ENCODE measurements around the gene R3HDM4.

R3HDM4 gene

DNA sequence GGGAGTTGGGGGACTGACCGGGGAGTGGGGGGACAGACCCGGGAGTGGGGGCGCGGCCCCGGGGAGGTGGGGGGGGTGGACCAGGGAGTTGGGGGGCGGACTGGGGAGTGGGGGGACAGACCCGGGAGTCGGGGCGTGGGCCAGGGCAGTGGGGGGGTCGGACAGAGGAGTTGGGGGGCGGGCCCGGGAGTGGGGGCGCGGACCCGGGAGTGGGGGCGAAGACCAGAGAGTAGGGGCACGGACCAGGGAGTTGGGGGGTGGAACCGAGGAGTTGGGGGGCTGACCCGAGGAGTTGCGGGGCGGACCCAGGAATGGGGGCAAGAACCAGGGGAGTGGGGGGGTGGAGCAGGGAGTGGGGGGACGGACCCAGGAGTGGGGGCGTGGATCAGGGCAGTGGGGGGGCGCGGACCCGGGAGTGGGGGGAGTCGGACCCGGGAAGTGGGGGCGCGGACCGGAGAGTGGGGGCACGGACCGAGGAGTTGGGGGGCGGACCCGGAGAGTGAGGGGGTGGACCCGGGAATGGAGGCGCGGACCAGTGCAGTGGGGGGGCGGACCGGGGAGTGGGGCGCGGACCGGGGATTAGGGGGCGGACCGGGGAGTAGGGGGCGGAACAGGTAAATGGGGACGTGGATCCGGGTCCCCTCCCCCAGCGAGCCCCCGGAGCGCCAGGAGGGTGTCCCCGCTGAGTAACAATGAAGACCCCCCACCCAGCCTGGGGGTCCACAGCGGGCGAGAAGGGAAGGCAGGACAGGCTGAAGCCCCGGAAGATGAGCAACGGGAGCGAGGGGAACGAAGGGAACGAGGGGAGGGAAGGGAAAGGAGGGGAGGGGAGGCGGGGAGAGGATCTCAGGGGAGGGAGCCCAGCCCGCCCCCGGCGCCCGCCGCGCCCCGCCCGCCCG lies 589 bp downstream of the R3HDM4 start:
- no peak for DNase-seq (ENCODE audit: low read depth, low spot score)

GRCh38 chr19:911197-912033 lies 1.6 kb downstream of the R3HDM4 start:
- no peak for DNase-seq (ENCODE audit: low read depth, low spot score)

DNA sequence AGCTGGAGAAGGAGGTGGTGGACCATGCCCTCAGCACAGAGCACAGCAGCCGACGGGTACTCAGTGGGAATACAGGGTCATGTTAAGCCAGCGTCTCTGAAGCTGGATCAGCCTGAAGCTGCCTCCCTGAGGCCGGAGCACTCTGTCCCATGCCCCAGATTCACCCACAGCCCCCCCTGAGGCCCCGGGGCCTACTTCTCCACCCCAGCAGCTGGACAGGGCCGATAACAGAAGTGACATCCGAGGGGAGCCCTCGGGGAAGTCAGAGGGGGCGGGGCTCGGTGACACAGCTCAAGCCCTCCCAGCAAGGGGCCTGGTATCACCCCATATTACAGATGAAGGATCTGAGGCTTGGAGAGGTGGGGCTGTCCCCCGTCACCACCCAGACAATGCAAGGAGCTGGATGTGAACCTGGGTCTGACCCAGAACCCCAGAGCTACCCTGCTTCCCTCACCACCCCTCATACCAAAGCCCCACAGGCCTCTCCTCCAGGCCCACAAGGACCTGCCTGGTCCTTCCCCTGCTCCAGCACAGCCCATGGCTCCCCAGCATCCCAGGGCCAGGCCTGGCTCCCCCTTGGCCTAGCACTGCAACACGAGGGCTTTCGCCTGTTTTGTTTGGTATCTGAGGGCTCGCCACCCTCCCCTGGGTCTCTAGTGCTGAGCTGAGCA lies 5.7 kb downstream of the R3HDM4 start:
- DNase-seq (ENCODE audit: low read depth, low spot score): no peak

DNA sequence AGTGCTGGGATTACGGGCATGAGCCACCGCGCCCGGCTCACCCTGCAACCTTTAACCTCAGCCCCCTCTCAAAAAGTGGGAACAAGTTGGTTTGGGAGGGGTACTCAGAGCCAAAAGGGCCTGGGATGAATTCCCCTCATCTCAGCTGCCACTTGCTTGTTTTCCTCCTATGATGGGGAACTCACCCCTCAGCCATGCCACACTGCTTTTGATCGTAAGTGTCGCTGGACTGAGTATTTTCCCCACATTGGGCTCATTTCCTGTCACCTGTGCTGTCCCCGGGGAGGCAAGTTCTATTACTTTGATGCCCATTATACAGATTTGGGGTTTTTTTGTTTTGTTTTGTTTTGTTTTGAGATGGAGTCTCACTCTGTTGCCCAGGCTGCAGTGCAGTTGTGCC lies 6.5 kb downstream of the R3HDM4 start:
- DNase-seq (ENCODE audit: low read depth, low spot score): no peak

DNA sequence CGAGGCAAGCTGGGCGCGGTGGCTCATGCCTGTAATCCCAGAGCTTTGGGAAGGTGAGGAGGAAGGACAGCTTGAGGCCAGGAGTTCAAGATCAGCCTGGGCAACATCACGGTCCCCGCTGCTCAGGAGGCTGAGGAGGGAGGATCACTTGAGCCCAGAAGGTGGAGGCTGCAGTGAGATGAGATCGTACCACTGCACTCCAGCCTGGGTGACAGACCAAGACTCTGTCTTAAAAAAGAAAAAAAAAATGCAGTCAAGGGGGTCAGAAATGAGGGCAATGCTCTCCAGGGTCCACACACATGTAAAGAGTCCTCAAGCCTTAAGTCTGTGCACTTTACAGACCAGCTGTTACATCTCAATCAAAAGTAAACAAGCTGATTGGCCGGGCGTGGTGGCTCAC lies 8.5 kb downstream of the R3HDM4 start:
- no peak for DNase-seq (ENCODE audit: low read depth, low spot score)

GRCh38 chr19:903266-903797 lies 9.7 kb downstream of the R3HDM4 start:
- DNase-seq (ENCODE audit: low read depth, low spot score): peak; percentile 79

DNA sequence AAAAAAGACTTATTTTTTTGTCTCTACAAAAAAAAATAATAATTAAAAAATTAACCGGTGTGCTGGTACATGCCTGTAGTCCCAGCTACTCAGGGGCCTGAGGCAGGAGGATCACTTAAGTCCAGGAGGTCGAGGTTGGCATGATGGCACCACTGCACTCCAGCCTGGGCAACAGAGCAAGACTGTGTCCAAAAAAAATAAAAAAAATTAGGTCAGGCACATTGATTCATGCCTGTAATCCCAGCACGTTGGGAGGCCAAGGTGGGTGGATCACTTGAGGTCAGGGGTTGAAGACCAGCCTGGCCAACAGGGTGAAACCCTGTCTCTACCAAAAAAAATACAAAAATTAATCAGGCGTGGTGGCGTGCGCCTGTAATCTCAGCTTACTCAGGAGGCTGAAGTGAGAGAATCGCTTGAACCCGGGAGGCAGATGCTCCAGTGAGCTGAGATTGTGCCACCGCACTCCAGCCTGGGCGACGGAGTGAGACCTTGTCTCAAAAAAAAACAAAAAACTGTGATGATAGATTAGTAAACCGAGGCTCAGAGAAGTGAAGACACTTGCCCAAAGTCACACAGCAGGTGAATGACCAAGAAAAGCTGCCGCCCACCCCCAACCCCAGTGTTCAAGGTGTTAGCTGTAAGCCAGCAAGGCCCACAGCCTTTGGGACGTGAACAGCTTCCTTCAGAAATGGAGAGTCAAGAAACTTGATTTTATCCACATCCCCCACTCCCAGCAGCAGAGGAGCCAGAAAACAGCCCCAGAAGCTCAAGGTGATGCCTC lies 10.4 kb downstream of the R3HDM4 start:
- no peak for DNase-seq (ENCODE audit: low read depth, low spot score)

DNA sequence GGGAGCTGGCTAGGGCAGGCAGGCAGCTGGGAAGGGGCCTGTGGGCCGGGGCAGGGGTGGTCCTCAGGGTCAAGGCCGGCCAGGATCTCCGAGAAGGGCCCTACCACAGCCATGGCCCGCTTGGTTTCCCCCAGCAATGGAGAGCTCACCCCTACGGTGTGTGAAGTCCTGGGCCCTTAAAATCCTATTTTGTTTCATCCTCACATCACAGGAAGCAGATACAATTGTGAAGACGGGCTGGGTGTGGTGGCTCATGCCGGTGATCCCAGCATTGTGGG lies 11.0 kb downstream of the R3HDM4 start:
- DNase-seq (ENCODE audit: low read depth, low spot score): no peak

DNA sequence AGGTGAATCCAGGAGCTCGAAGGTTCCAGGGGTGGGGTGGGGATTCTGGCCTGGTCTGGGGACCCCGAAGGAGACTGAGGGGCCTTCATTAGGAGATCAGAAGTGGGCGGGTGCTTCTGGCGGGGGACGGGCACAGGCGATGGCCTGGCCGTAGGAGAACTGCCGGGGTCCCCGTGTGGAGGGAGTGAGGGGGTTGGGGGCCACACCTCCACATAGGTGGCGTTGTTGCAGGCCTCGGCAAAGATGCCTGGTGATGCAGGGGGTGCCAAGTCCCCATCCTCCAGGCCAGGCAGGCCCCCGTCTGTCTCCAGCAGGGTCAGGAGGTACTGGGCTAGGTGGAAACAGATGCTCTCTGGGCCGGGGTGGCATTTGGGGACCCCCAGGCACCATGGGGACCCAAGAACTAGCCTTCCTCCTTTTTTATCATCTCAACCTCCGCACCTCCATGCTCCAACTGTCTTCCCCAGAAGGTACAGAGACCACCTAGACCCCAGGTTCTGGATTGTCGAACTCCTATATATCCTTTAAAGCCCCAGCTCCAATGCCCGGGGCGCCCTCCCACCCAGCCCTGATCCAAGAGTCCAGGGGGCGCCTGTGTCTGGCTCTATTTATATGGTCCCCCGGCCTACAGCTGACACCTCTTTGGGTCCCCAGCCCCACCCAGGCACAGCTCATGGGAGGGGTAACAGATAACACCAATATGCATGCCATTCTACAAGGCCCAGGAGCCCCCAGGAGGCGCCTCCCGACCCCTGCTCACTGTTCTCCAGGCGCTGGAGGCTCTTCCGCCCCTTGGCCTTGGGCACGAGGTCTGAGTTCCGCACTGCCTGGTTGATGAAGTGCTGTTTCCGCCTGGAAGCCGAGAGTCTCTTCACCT lies 11.6 kb downstream of the R3HDM4 start:
- DNase-seq (ENCODE audit: low read depth, low spot score): no peak

GRCh38 chr19:900302-901111 lies 12.5 kb downstream of the R3HDM4 start:
- DNase-seq (ENCODE audit: low read depth, low spot score): no peak

- DNase-seq (ENCODE audit: low read depth, low spot score): no peak
Measured at GRCh38 chr19:900043-900301, 13.0 kb downstream of the R3HDM4 start.

DNA sequence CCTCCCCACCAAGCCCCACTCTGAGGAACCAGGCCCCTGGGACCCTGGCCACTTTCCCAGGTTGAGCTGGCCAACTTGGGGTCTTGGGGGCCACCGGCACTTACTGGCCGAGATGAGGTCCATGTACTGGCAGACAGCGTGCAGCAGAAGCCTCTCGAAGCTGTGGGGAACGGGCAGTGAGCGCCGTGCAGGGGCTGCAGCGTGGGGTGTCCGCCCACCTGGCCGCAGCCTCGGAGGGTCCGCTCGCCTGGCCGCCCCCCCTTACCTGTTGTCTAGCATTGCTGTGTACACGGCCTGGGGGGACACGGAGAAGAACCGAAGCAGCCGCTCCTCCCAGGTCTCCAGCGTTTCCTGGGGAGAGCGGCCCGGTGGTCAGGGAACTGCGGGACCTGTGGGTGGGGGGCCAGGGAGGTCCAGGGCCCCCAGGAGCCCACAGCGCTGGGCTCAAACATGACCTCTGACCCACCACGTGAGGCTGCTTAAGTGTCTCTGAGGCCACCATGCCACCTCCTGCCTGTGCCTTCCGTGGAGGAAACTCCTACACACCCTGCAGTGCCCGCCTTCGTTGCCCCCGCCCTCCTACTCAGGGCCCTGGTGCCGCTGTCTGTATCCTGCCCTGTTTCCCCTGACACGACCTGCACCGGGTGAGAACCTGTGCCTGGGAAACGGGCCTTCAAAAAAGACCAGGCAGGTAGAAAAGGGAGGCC lies 13.5 kb downstream of the R3HDM4 start:
- DNase-seq (ENCODE audit: low read depth, low spot score): no peak

- DNase-seq (ENCODE audit: low read depth, low spot score): no peak
Measured at GRCh38 chr19:898663-899062, 14.4 kb downstream of the R3HDM4 start.

GRCh38 chr19:897442-898039 lies 15.5 kb downstream of the R3HDM4 start:
- DNase-seq (ENCODE audit: low read depth, low spot score): no peak

DNA sequence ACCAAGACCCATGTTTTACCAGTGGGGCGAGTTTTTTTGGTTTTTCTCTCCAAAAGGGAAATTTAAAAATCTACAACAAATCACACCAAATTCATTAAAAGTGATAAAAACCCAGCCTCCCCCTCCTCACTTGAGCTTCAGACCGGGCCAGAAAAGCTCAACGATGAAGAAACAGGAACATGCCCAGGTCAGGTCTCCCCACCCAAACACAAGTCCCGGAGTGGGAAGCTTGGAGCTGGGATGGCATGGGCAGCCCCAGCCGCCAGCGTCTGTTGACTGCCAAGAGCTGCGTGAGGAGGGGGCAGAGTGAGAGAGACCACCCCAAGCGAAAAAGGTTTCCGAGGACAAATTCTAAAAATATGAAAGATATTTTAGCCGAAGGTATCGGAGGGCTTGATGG lies 16.0 kb downstream of the R3HDM4 start:
- DNase-seq (ENCODE audit: low read depth, low spot score): no peak

GRCh38 chr19:896434-896833 lies 16.6 kb downstream of the R3HDM4 start:
- no peak for DNase-seq (ENCODE audit: low read depth, low spot score)

DNA sequence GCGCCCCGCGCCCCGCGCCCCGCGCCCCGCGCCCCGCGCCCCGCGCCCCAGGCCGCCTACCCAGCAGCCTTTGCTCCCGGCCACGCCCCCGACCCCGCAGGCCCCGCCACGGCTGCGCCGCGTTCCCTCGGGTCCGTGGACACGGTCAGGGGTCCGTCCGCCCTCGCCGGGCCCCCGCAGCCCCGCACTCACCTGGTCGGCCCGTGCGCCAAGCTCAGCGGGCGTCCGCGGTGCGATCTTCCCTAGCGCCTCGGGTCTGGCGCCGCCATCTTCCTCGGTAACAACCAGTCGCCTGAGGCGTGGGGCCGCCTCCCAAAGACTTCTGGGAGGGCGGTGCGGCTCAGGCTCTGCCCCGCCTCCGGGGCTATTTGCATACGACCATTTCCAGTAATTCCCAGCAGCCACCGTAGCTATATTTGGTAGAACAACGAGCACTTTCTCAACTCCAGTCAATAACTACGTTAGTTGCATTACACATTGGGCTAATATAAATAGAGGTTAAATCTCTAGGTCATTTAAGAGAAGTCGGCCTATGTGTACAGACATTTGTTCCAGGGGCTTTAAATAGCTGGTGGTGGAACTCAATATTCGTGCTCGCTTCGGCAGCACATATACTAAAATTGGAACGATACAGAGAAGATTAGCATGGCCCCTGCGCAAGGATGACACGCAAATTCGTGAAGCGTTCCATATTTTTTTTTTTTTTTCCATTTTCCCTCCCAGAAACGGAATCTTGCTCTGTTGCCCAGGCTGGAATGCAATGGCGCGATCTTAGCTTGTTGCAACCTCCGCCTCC lies 19.9 kb downstream of the R3HDM4 start, which contains the start of the genes MED16 and RNU6-9:
MED16 (minus strand) TSS at position 294 of the 796 bp plus-strand sequence. CDS start 2,056 bp downstream, outside the sequence.
RNU6-9 (plus strand) TSS at position 591 of the 796 bp plus-strand sequence.
- DNase-seq (ENCODE audit: low read depth, low spot score): peak; percentile 97

Measured in astrocyte of the hippocampus (primary cell).